Heart left ventricle (tissue), 16 donors: ENCODE results near the gene TRIM7. TPM values are rescaled to one million over a fixed set of nuclear protein-coding genes. Genes with fewer than 3 reads are reported as not detected.

Experiments used
- ATAC-seq, 4 donors: fragments of 200-7000 bp; cut with Tn5 transposase; one replicate each; pipeline ENCODE4 v1.9.1; 2020 to 2022; ENCODE audit warnings: moderate library complexity in 4 of 4, mild to moderate bottlenecking in 3 of 4, moderate number of reproducible peaks in 1 of 4
- DNase-seq, 5 donors: peaks; one replicate each; pipeline ENCODE4 v3.0.0-alpha.2; 2020
- H3K27ac ChIP-seq, 12 donors: fragments of 200-600 bp; sonication (generic) in 4 of 12; one replicate each; pipeline versions ENCODE4 v1.5.0 to v1.8.0; 2016 to 2022; ENCODE audit warnings: mild to moderate bottlenecking in 2 of 12
- H3K27me3 ChIP-seq, 9 donors: fragments of 200-600 bp; sonication (generic) in 2 of 9; one replicate each; pipeline versions ENCODE4 v1.5.1 to v1.8.0; 2016 to 2022; ENCODE audit warnings: mild to moderate bottlenecking in 3 of 9
- H3K36me3 ChIP-seq, 9 donors: fragments of 200-600 bp; sonication (generic) in 2 of 9; one replicate each; pipeline versions ENCODE4 v1.5.0 to v1.8.0; 2018 to 2022; ENCODE audit warnings: mild to moderate bottlenecking in 2 of 9
- H3K4me1 ChIP-seq, 12 donors: fragments of 200-600 bp; sonication (generic) in 4 of 12; one replicate each; pipeline versions ENCODE4 v1.5.0 to v1.8.0; 2016 to 2022; ENCODE audit warnings: mild to moderate bottlenecking in 3 of 12
- H3K4me3 ChIP-seq, 12 donors: fragments of 200-600 bp; sonication (generic) in 4 of 12; one replicate each; pipeline versions ENCODE4 v1.5.0 to v1.8.0; 2017 to 2022; ENCODE audit warnings: mild to moderate bottlenecking in 9 of 12, moderate library complexity in 4 of 12
- H3K9me3 ChIP-seq, 12 donors: fragments of 200-600 bp; sonication (generic) in 4 of 12; one replicate each; pipeline versions ENCODE4 v1.5.0 to v1.8.0; 2016 to 2022; ENCODE audit warnings: mild to moderate bottlenecking in 1 of 12
- POLR2A ChIP-seq, 2 donors: fragments of 450-650 bp; IDR thresholded peaks; one replicate each; pipeline ENCODE4 v1.6.1; 2017; ENCODE audit warnings: antibody characterized with exemption in 2 of 2, mild to moderate bottlenecking in 2 of 2, moderate library complexity in 2 of 2
- WGBS, 4 donors: extraction: QIAGEN DNeasy Blood & Tissue Kit in 2 of 4; methylation state at CpG; one replicate each; pipeline versions ENCODE4 v1.1.5 to v1.1.7; 2013 to 2018; 5-methylcytosine and 5-hydroxymethylcytosine counted together
- intact Hi-C, 10 donors: fragments of 100-400 bp; cut with DNase I; formaldehyde crosslinking; loops; one replicate each; pipeline versions ENCODE4 v1.11.1 to v1.14.2; 2022
- polyA plus RNA-seq, 2 donors: library from polyadenylated mRNA; stranded (reverse); fragments of 200-250 nt; gene quantifications; one replicate each; pipeline ENCODE4 v1.2.3, GENCODE V29; 2013
- total RNA-seq, 9 donors: library from RNA; depleted of rRNA in 2 of 9; stranded (reverse); fragments of >200 nt in 2 of 9; fragmentation: NEBNext Ultra II Directional in 3 of 9; extraction: Animal tissue kit (Norgen Biotek cat#: 25700) in 3 of 9; gene quantifications; one replicate each; pipeline versions ENCODE4 v1.1.0 to v1.2.4, GENCODE V29; 2016 to 2023
- TF ChIP-seq, protein P1 (sequence below), 12 donors: fragments of 200-600 bp; sonication (generic) in 4 of 12; IDR thresholded peaks; one replicate each; pipeline versions ENCODE4 v1.5.0 to v1.8.0; 2018 to 2022; ENCODE audit warnings: antibody characterized with exemption in 12 of 12, mild to moderate bottlenecking in 5 of 12
- donor health status: ischemic (EF 13 %, LVEDD 7.1; RV severe dilation, severe dysfunction).
- donor health status: healthy with polysubstance abuse.
- donor health status: DM: no; HTN: yes; CAD: no.
- donor health status: DM: no; HTN: no; CAD: no.
- donor health status: ischemic (EF 25% LVEDD 6.9; RV normal size, moderate dysfunction).
- donor health status: ischemic (EF 25% LVEDD 5.7; RV mildly dilated, moderate dysfunction).
- donor health status: healthy.
- donor health status: DM: yes; HTN: yes; CAD: no.
- donor health status: ischemic (EF 35%, LVEDD 5.7; RV mildly dilated, moderate dysfunction).
- donor health status: nonischemic (EF 11% LVEDD 7.7; RV severe dilation, severe dysfunction).
- donor health status: DM: yes; HTN: yes; CAD: no.
- donor health status: PGD.
- donor health status: ischemic (EF 29% LVEDD 5.4; RV normal size, mild dysfunction).
- donor health status: nonischemic (EF 23%, LVEDD 6.1; RV moderate dilation, normal function).

TRIM7 gene
- total and polyA plus RNA-seq, 11 donors = 3.6 to 11.0 (median 6.7) TPM

DNA sequence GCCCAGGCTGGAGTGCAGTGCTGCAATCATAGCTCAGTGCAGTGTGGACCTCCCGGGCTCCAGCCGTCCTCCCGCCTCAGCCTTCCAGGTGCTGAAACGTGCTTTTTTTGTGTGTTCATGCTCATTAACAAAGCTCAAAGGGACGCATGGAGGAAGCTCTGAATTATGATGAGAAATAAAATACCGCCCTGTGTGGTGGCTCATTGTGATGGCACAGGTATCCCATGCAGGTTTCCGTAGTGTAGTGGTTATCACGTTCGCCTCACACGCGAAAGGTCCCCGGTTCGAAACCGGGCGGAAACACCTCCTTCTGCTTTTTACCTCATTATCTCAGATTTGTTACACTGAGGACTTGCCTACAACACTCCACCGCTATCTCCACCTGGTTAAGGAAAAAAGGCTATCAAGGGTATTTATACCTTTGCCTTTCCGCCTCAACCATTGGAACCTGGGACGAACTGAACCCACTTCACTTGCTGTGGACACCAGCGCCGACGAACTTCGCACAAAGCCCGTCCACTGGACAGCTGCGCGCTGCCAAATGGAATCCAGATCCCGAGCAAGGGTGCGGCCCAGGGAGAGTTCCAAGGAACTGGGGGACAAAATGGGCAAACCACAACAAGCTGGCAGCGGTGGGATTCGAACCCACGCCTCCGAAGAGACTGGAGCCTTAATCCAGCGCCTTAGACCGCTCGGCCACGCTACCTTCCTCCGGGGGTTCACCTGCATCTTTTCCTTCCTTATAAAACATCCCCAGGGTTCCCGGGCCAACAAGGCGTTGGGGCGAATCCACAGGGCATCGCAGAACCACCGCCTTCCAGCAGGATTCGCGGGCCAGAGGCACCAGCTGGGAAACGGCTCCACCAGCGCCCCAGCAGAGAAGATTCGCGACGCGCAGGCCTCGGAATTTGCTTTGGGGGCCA lies 31.3 kb downstream of the TRIM7 start:
- peaks cover 0 to 27% (median 3%) of the 10 kb centered on the region in 12 donors for H3K4me1 ChIP-seq
- H3K36me3 ChIP-seq = no peaks in the 10 kb centered on the region
- peak in 2 of 4 donors; percentile 20 to 47 for ATAC-seq
- no peaks in the 10 kb centered on the region for H3K9me3 ChIP-seq
- DNase-seq = no peak
- H3K27me3 ChIP-seq = peaks cover 23 to 81% (median 60%) of the 10 kb centered on the region in 9 donors
- peak overlapping the region in 8 of 12 donors; percentile 14 to 66 (median 51) for H3K27ac ChIP-seq
- peak overlapping the region in 6 of 12 donors; percentile 5 to 33 (median 20) for H3K4me3 ChIP-seq
- TF ChIP-seq POLR2A (IDR thresholded peaks at IDR 0.05) = no peak
- TF ChIP-seq, protein P1, sequence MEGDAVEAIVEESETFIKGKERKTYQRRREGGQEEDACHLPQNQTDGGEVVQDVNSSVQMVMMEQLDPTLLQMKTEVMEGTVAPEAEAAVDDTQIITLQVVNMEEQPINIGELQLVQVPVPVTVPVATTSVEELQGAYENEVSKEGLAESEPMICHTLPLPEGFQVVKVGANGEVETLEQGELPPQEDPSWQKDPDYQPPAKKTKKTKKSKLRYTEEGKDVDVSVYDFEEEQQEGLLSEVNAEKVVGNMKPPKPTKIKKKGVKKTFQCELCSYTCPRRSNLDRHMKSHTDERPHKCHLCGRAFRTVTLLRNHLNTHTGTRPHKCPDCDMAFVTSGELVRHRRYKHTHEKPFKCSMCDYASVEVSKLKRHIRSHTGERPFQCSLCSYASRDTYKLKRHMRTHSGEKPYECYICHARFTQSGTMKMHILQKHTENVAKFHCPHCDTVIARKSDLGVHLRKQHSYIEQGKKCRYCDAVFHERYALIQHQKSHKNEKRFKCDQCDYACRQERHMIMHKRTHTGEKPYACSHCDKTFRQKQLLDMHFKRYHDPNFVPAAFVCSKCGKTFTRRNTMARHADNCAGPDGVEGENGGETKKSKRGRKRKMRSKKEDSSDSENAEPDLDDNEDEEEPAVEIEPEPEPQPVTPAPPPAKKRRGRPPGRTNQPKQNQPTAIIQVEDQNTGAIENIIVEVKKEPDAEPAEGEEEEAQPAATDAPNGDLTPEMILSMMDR (IDR thresholded peaks at IDR 0.05) = no peak
- intact Hi-C loops = loop anchor here in 1 of 10 donors (10.0 kb wide), 1 partner anchor 309 kb away; the partner anchor contains the start of gene ZFP62
- WGBS, 4 donors = 4 to 13% (median 7%) methylated on average over 37 to 50 of the region's 50 CpGs

DNA sequence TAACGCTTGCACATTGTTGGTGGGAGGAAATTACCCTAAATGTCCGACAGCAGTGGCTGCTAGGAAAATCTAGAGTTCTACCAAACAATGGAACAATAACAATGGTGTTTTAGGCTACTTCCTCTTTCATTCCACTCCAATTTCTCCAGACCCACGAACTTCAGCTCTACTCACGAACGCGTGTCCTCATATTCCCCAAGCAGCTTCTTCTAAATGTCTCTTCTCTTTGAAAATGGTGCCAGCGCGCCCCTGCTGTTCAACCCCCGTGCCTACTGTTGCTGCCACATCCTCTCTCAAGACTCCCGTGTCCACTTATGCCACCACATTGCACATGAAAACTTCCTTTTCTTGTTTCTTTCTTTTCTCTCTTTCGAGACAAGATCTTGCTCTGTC lies 32.0 kb downstream of the TRIM7 start:
- DNase-seq = peak in 1 of 5 donors; percentile 13
- 9 to 19% (median 11%) methylated on average over 11 of the region's 11 CpGs for WGBS, 4 donors

DNA sequence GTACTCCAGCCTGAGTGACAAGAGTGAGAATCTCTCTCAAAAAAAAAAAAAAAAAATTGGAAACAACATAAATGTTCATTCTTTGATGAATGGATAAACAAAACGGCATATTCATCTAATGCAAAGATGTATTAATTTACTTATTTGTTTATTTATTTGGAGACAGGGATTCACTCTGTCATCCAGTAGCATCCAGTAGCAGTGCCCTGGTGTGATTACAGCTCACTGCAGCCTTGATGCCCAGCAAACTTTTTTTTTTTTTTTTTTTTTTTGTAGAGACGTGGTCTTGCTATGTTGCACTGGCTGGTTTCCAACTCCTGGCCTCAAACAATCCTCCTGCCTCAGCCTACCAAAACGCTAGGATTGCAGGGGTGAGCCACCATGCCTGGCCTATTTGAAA lies 33.2 kb downstream of the TRIM7 start:
- DNase-seq = no peak
- intact Hi-C loops = loop anchor here in 1 of 10 donors (10.0 kb wide), 1 partner anchor 307 kb away; the partner anchor contains the start of gene ZFP62
- H3K27me3 ChIP-seq = peaks cover 23 to 97% (median 76%) of the 10 kb centered on the region in 9 donors
- H3K36me3 ChIP-seq = no peaks in the 10 kb centered on the region
- no peak overlapping the region for H3K27ac ChIP-seq
- H3K4me3 ChIP-seq = no peak overlapping the region
- no peaks in the 10 kb centered on the region for H3K9me3 ChIP-seq
- no peak for TF ChIP-seq POLR2A (IDR thresholded peaks at IDR 0.05)
- TF ChIP-seq, protein P1 (IDR thresholded peaks at IDR 0.05) = no peak
- ATAC-seq = no peak
- WGBS, 4 donors = 46 to 63% (median 54%) methylated on average over 3 of the region's 3 CpGs
- peaks cover 0 to 27% (median 3%) of the 10 kb centered on the region in 12 donors for H3K4me1 ChIP-seq

More for the DNA sequence above, 32.0 kb downstream of the TRIM7 start:
- H3K4me3 ChIP-seq = peak overlapping the region in 6 of 12 donors; percentile 5 to 33 (median 20)
- peaks cover 23 to 87% (median 66%) of the 10 kb centered on the region in 9 donors for H3K27me3 ChIP-seq
- TF ChIP-seq POLR2A (IDR thresholded peaks at IDR 0.05) = no peak
- TF ChIP-seq, protein P1 (IDR thresholded peaks at IDR 0.05) = peak in 2 of 12 donors; percentile 7 to 28
- no peaks in the 10 kb centered on the region for H3K36me3 ChIP-seq
- H3K9me3 ChIP-seq = no peaks in the 10 kb centered on the region
- ATAC-seq = peak in 3 of 4 donors; percentile 24 to 65 (median 37)
- H3K27ac ChIP-seq = peak overlapping the region in 8 of 12 donors; percentile 14 to 66 (median 51)
- peaks cover 0 to 27% (median 3%) of the 10 kb centered on the region in 12 donors for H3K4me1 ChIP-seq
- intact Hi-C loops = loop anchor here in 1 of 10 donors (10.0 kb wide), 1 partner anchor 308 kb away; the partner anchor contains the start of gene ZFP62

DNA sequence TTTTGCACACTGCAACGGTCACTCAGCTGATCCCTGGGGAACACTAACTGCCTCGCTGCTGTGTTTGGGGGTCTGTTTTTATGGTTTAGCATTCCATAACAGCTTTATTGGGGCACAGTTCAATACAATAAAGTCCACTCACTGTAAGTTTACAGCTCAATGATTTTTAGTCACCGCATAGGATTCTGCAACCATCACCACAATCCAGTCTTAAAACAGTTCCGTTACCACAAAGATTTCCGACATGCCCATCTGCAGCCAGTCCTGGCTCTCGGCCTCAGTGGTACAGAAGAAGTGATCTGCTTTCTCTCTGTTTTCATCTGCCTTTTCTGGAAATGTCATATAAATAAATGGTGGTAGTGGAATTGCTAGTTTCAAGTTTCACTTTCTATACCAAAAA lies 34.0 kb downstream of the TRIM7 start:
- Histone ChIP-seq H3K27ac (no peak overlapping the region), H3K4me1 (peaks cover 0 to 27% (median 3%) of the 10 kb centered on the region in 12 donors), H3K27me3 (peaks cover 23 to 100% (median 83%) of the 10 kb centered on the region in 9 donors), H3K36me3 (no peaks in the 10 kb centered on the region), H3K4me3 (no peak overlapping the region), H3K9me3 (no peaks in the 10 kb centered on the region)
- 61 to 68% (median 66%) methylated on average over 6 of the region's 6 CpGs for WGBS, 4 donors
- ATAC-seq (no peak), DNase-seq (no peak)
- TF ChIP-seq POLR2A (IDR thresholded peaks at IDR 0.05) = no peak
- intact Hi-C loops = loop anchor here in 1 of 10 donors (10.0 kb wide), 1 partner anchor 306 kb away; the partner anchor contains the start of gene ZFP62
